HepG2 (cell line): ENCODE results near the gene SIRPB2. TPM values are rescaled to one million over a fixed set of nuclear protein-coding genes. Genes with fewer than 3 reads are reported as not detected.

Source experiments
- ATAC-seq: fragments of 200-7000 bp; cut with Tn5 transposase; 3 replicates; pipeline ENCODE4 v1.9.1; 2020; ENCODE audit warnings: mild to moderate bottlenecking, moderate library complexity
- BruUV-seq: library from RNA; stranded (reverse); fragments of 400-500 nt; replicated peaks from 2 replicates; lab custom pipeline; 2021; lab: Mats Ljungman, UMichigan
- CTCF ChIA-PET: fragments of 300-600 bp; formaldehyde crosslinking; extraction: SDS; loops from one replicate; lab custom pipeline; 2021; ENCODE audit warnings: low total read pairs, inconsistent platforms, low intra/inter-chr PET ratio; lab: Yijun Ruan, JAX
- POLR2A ChIA-PET: fragments of 350-600 bp; sonication (Branson Sonifier 250); formaldehyde crosslinking; loops from one replicate; lab custom pipeline; 2020; ENCODE audit warnings: antibody characterized with exemption, inconsistent platforms; lab: Yijun Ruan, JAX
- DNase-seq: peaks from one replicate; pipeline ENCODE4 v3.0.0-alpha.2; 2015; ENCODE audit warnings: low spot score
- FAIRE-seq: peaks from 3 replicates; lab custom pipeline; 2011; peaks lifted over from hg19 to GRCh38; lab: Jason Lieb, UNC
- H2AFZ ChIP-seq: one replicate; pipeline ENCODE4 v1.6.1; 2011; ENCODE audit warnings: low read length, inconsistent platforms
- H3K27ac ChIP-seq: fragments of 300-600 bp; 3 replicates; pipeline ENCODE4 v1.8.0; 2011; ENCODE audit warnings: mixed run types, mild to moderate bottlenecking, mixed read lengths, low read length, inconsistent platforms; ENCODE audit not compliant: insufficient read depth; ENCODE audit errors: extremely low read length
- H3K27me3 ChIP-seq, 2 experiments: fragments of 200-600 bp in 1 of 2; 2 replicates in 1 of 2; 3 replicates in 1 of 2; pipeline versions ENCODE4 v1.6.0 to v1.8.0; 2011; ENCODE audit warnings: low read length in 2 of 2, mild to moderate bottlenecking in 2 of 2, moderate library complexity in 2 of 2, inconsistent platforms in 1 of 2; ENCODE audit not compliant: insufficient read depth in 2 of 2, control insufficient read depth in 1 of 2
- H3K36me3 ChIP-seq, 2 experiments: fragments of 200-600 bp in 1 of 2; replicated peaks in 1 of 2; 2 replicates in 1 of 2; 3 replicates in 1 of 2; pipeline versions ENCODE4 v1.5.1 to v1.8.0; 2011; ENCODE audit warnings: low read length in 2 of 2, inconsistent platforms in 1 of 2; ENCODE audit not compliant: insufficient read depth in 2 of 2, control insufficient read depth in 1 of 2
- H3K4me1 ChIP-seq: 2 replicates; pipeline ENCODE4 v1.5.1; 2012; ENCODE audit warnings: low read length, inconsistent platforms; ENCODE audit not compliant: insufficient read depth
- H3K4me2 ChIP-seq: 2 replicates; pipeline ENCODE4 v1.6.0; 2011; ENCODE audit warnings: low read depth, low read length, inconsistent platforms
- H3K4me3 ChIP-seq, 3 experiments: fragments of 200-600 bp in 1 of 3; sonication (generic), shearing (Covaris generic) in 1 of 3; replicated peaks in 1 of 3; 2 replicates each; pipeline ENCODE4 v1.5.1; 2011 to 2016; ENCODE audit warnings: low read length in 3 of 3, inconsistent platforms in 2 of 3, low read depth in 2 of 3, mild to moderate bottlenecking in 2 of 3, control low read depth in 1 of 3, mixed read lengths in 1 of 3; ENCODE audit not compliant: insufficient read depth in 1 of 3
- H3K79me2 ChIP-seq: one replicate; pipeline ENCODE4 v1.6.1; 2011; ENCODE audit warnings: low read length, inconsistent platforms; ENCODE audit not compliant: insufficient read depth
- H3K9ac ChIP-seq: 2 replicates; pipeline ENCODE4 v1.6.0; 2011; ENCODE audit warnings: mild to moderate bottlenecking, low read depth, low read length, inconsistent platforms; ENCODE audit not compliant: insufficient read depth
- H3K9me3 ChIP-seq: 2 replicates; pipeline ENCODE4 v1.5.1; 2012; ENCODE audit warnings: mild to moderate bottlenecking, low read length
- H4K20me1 ChIP-seq: 2 replicates; pipeline ENCODE4 v1.6.0; 2011; ENCODE audit warnings: inconsistent platforms, mild to moderate bottlenecking, low read length, moderate library complexity; ENCODE audit not compliant: insufficient read depth
- AFF4 ChIP-seq: sonication (generic); formaldehyde crosslinking; IDR thresholded peaks from 2 replicates; pipeline ENCODE4 v1.4.0; 2020; ENCODE audit warnings: missing genetic modification reagents
- FOXJ3 ChIP-seq: sonication (generic); formaldehyde crosslinking; IDR thresholded peaks from 2 replicates; pipeline ENCODE4 v1.4.0; 2020; ENCODE audit warnings: missing genetic modification reagents, mild to moderate bottlenecking, borderline replicate concordance
- FOXM1 ChIP-seq: sonication (generic); formaldehyde crosslinking; IDR thresholded peaks from 2 replicates; pipeline ENCODE4 v1.5.0; 2020; ENCODE audit warnings: missing genetic modification reagents
- HOXA9 ChIP-seq: sonication (generic); formaldehyde crosslinking; IDR thresholded peaks from 2 replicates; pipeline ENCODE4 v1.8.1; 2022; ENCODE audit warnings: missing genetic modification reagents, mild to moderate bottlenecking, moderate library complexity, borderline replicate concordance
- NFKB2 ChIP-seq: sonication (generic); formaldehyde crosslinking; IDR thresholded peaks from 2 replicates; pipeline ENCODE4 v1.4.0; 2020; ENCODE audit warnings: missing genetic modification reagents, borderline replicate concordance
- ZKSCAN8 ChIP-seq: IDR thresholded peaks from 2 replicates; pipeline ENCODE4 v1.6.1; 2016; ENCODE audit warnings: borderline replicate concordance, missing genetic modification reagents, missing compliant biosample characterization
- ZNF430 ChIP-seq: sonication (generic); formaldehyde crosslinking; IDR thresholded peaks from 2 replicates; pipeline ENCODE4 v1.9.0; 2021; ENCODE audit warnings: mild to moderate bottlenecking, missing genetic modification reagents
- ZNF562 ChIP-seq: sonication (generic); formaldehyde crosslinking; IDR thresholded peaks from 2 replicates; pipeline ENCODE4 v1.8.0; 2022; ENCODE audit warnings: missing genetic modification reagents, borderline replicate concordance
- ZNF776 ChIP-seq: sonication (generic); formaldehyde crosslinking; IDR thresholded peaks from 2 replicates; pipeline ENCODE4 v1.4.0; 2020; ENCODE audit warnings: mild to moderate bottlenecking, missing genetic modification reagents
- WGBS: methylation state at CpG from one replicate; pipeline ENCODE4 v1.1.6; 2017; ENCODE audit warnings: low lambda C conversion rate; 5-methylcytosine and 5-hydroxymethylcytosine counted together
- in situ Hi-C: cut with HindIII; loops from 2 replicates; pipeline ENCODE4 v1.10.0; 2017; ENCODE audit warnings: low pct_unique_long_range_greater_than_20kb; ENCODE audit not compliant: extremely low pct_ligation_motif_present
- intact Hi-C: fragments of 100-400 bp; cut with micrococcal nuclease; formaldehyde crosslinking; loops from one replicate; pipeline ENCODE4 v1.10.0; 2022; ENCODE audit not compliant: unreplicated experiment
- polyA plus RNA-seq, 8 experiments: library from polyadenylated mRNA; depleted of rRNA in 3 of 8; stranded (reverse) in 7 of 8; unstranded in 1 of 8; fragments of >200 nt; fragmentation: Illumina TruSeq in 4 of 8; extraction: Trizol in 4 of 8; gene quantifications; 2 replicates each; pipeline versions ENCODE4 v1.2.1 to v1.2.3, GENCODE V29; 2011 to 2016; ENCODE audit warnings: low read depth in 4 of 8, missing spikeins in 1 of 8, mixed read lengths in 1 of 8; ENCODE audit not compliant: insufficient read depth in 1 of 8
- total RNA-seq, 5 experiments: library from RNA; depleted of rRNA; stranded (reverse); fragments of >200 nt; fragmentation: Illumina TruSeq; extraction: Trizol; gene quantifications; 2 replicates each; pipeline ENCODE4 v1.2.3, GENCODE V29; 2016; ENCODE audit warnings: low read depth in 1 of 5

The SIRPB2 gene
- total and polyA plus RNA-seq, 2 of the 13 experiments (the other 11 are each of a cell fraction or from before 2014, with no cell fraction given): not detected

- Histone ChIP-seq H3K27me3 (no peaks in the 10 kb centered on the region), H3K36me3 (peaks cover 42 to 68% of the 10 kb centered on the region in 2 experiments), H3K9ac (no peak overlapping the region), H3K79me2 (no peaks in the 10 kb centered on the region), H3K4me2 (no peak overlapping the region), H3K4me3 (no peak overlapping the region), H2AFZ (no peak overlapping the region), H3K4me1 (no peaks in the 10 kb centered on the region), H3K9me3 (no peaks in the 10 kb centered on the region), H4K20me1 (no peaks in the 10 kb centered on the region), H3K27ac (no peak overlapping the region)
- no peak for TF ChIP-seq FOXJ3 (CRISPR knock-in tag)
- no peak for TF ChIP-seq ZNF776 (CRISPR knock-in tag)
- TF ChIP-seq AFF4 (CRISPR knock-in tag): no peak
- TF ChIP-seq ZKSCAN8 (CRISPR knock-in tag): no peak
- TF ChIP-seq ZNF562 (CRISPR knock-in tag): no peak
- TF ChIP-seq ZNF430 (CRISPR knock-in tag): no peak
- TF ChIP-seq NFKB2: no peak
- TF ChIP-seq FOXM1 (CRISPR knock-in tag): no peak
- TF ChIP-seq HOXA9 (CRISPR knock-in tag): no peak
- ATAC-seq (no peak), DNase-seq (no peak), FAIRE-seq (no peak)
- WGBS: 96% methylated on average over 5 of the region's 5 CpGs
- no TSS peak for BruUV-seq
- in situ Hi-C loops: loop anchor here (5.0 kb wide), 1 partner anchor 131 kb away; no protein-coding TSS in a partner anchor
- intact Hi-C loops: no loop called here
- POLR2A ChIA-PET: interaction anchor here (1.4 kb wide), 1 partner anchor 26 kb away, joined by 3 read pairs; no protein-coding TSS in a partner anchor
- CTCF ChIA-PET: no interaction called here
Measured at GRCh38 chr20:1443085-1443484, 48.1 kb downstream of the SIRPB2 start.
